Transverse colon (tissue), 3 donors: ENCODE results near the gene CTCF.

ENCODE experiments used
- EP300 ChIP-seq: sonication (generic); formaldehyde crosslinking; IDR thresholded peaks from one replicate; pipeline ENCODE4 v1.6.1; 2017; ENCODE audit warnings: antibody characterized with exemption, low read depth
- POLR2A ChIP-seq: fragments of 450-650 bp; IDR thresholded peaks from one replicate; pipeline ENCODE4 v1.6.1; 2016; ENCODE audit warnings: antibody characterized with exemption, mild to moderate bottlenecking, moderate library complexity
- TF ChIP-seq, protein P1 (sequence below), 5 experiments: fragments of 200-600 bp in 3 of 5; fragments of 450-650 bp in 2 of 5; sonication (generic) in 3 of 5; IDR thresholded peaks; 1 replicate in 2 of 5; 2 replicates in 3 of 5; pipeline ENCODE4 v1.5.1; 2016 to 2017; ENCODE audit warnings: antibody characterized with exemption in 5 of 5, inconsistent platforms in 3 of 5, mild to moderate bottlenecking in 2 of 5, moderate library complexity in 1 of 5

GRCh38 chr16:67526149-67526791 lies 36.1 kb upstream of the CTCF start:
- TF ChIP-seq, protein P1, sequence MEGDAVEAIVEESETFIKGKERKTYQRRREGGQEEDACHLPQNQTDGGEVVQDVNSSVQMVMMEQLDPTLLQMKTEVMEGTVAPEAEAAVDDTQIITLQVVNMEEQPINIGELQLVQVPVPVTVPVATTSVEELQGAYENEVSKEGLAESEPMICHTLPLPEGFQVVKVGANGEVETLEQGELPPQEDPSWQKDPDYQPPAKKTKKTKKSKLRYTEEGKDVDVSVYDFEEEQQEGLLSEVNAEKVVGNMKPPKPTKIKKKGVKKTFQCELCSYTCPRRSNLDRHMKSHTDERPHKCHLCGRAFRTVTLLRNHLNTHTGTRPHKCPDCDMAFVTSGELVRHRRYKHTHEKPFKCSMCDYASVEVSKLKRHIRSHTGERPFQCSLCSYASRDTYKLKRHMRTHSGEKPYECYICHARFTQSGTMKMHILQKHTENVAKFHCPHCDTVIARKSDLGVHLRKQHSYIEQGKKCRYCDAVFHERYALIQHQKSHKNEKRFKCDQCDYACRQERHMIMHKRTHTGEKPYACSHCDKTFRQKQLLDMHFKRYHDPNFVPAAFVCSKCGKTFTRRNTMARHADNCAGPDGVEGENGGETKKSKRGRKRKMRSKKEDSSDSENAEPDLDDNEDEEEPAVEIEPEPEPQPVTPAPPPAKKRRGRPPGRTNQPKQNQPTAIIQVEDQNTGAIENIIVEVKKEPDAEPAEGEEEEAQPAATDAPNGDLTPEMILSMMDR (IDR thresholded peaks at IDR 0.05) = no peak
- TF ChIP-seq EP300 (no peak), POLR2A (no peak)
